ENCODE results near the gene LDLRAD4.

LDLRAD4 gene

GRCh38 chr18:13405305-13406038 lies 186.9 kb downstream of the LDLRAD4 start:
- DNase-seq (ENCODE audit: low read depth in 2 of 2): no peak

DNA sequence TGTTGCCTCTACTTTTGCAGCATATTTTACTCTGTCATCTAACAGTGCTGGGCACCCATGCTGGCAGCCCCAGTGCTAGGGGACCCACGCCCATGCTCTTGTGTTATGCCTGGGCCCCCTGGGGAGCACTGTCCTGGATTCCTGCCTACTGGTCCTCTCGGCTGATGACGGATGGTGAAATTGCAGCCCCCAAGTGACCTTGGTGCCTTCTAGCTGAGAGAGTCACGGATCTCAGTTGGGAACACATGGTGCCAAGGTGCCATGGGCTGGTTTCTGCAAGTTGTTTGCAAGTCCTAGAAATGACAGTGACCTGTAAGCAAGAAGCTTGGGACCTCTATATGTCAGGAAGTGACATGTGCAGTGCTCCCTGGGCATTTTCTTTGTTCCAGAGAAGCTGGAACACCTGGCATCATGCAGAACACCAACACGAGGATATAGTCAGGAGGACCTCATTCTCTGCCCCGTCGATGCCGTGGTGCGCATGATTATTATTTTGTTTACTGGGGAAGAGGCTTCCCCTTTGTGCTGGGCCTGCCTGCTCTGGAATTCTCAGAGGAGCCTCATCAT lies 187.6 kb downstream of the LDLRAD4 start:
- DNase-seq (ENCODE audit: low read depth in 2 of 2): no peak

DNA sequence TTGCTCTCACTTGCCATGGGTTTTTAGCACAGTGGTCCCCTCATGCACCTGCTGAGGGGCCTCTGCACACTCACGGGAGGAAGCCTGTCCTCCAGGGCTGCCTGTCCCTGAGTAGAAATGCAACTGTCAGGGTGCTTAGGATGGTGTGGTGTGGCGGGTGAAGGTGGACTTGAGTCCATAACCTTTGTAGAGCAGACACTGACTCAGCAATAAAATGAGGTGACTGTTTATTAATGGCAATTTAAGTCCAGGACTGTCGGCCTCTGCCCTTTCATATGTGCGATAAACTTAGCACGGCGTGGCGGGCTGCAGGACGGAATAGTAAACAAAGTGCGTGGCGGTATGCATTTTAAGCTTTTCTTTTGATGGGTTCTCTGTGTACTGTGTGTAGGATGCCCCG lies 188.2 kb downstream of the LDLRAD4 start:
- no peak for DNase-seq (ENCODE audit: low read depth in 2 of 2)

GRCh38 chr18:13407484-13407883 lies 188.9 kb downstream of the LDLRAD4 start:
- no peak for DNase-seq (ENCODE audit: low read depth in 2 of 2)

DNA sequence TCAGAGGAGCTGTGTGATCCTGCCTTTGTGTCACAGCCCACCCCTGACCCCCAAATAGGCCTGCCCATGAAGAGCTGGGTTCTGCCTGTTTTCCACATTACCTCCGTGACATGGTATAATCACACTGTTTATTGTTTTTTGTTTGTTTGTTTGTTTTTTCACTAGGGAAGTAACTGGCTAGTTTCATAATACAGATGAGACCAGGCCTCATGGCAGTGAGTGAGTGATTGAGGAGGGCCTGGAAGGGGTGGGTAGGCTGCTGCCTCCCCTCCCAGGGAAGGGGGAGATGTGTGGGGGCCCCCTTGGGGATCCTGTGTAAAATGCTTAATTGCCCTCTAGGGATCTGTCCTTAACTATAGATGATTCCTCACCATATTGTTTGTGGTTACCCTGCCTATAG lies 190.5 kb downstream of the LDLRAD4 start:
- no peak for DNase-seq (ENCODE audit: low read depth in 2 of 2)

GRCh38 chr18:13409997-13410396 lies 191.4 kb downstream of the LDLRAD4 start:
- DNase-seq (ENCODE audit: low read depth in 2 of 2): no peak

- no peak for DNase-seq (ENCODE audit: low read depth in 2 of 2)
Observed at GRCh38 chr18:13410471-13410870, 191.9 kb downstream of the LDLRAD4 start.

GRCh38 chr18:13412017-13412416 lies 193.5 kb downstream of the LDLRAD4 start:
- no peak for DNase-seq (ENCODE audit: low read depth in 2 of 2)

DNA sequence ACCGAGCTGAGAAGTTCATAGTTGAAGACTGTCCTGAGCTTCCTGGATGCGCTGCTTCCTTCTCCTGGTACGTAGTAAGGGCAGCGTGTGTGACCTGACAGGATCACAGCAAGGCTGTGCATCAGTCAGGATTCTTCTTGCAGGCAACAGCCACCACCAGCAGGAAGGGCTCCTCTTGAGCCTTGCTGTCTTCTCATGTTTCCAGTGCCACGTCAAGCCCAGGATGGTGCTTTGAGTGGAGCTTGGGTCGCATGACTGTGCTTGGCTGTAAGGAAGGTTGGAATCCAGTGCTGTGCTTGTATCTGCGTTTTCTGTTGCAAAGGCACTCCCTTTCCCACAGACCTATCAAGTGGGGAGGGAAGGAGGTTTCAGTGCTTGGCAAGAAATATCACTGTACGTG lies 194.3 kb downstream of the LDLRAD4 start:
- no peak for DNase-seq (ENCODE audit: low read depth in 2 of 2)

DNA sequence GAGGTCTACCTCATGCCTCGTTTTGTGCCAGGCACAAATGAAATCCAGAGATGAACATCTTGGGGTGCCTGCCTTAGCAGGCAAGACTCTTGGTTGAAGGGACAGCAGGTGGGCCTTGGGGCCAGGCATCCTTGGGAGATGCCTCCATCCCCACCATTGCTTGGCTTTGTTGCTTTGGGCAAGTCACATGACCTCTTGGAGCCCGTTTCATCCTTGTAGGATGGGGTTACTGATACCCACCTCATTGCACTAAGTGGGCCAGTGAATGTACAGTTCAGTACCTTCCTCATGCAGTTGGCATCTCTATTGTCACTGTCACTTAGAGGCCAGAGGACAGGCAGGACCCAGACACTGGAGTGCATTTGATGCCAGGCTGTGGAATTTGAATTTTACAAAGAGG lies 195.5 kb downstream of the LDLRAD4 start:
- DNase-seq (ENCODE audit: low read depth in 2 of 2): no peak

DNA sequence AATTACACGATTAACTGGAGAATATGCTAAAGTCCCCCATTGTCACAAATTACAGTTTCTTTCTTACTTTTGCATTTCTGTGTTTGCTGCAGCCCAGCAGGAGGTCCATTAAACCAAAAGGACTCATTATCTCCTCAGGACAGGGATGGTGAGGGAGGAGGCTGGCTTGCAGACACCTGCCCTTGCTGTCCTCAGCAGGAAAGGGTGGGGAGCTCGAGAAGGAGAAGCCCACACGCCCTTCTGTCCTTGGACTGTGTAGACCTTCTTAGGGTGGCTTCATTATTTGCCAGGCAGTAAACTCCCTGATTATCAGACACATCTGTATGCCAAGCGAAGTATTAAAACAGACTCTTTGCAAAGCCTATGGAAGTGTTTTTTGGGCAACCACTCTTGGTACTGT lies 196.0 kb downstream of the LDLRAD4 start:
- DNase-seq (ENCODE audit: low read depth in 2 of 2): no peak

DNA sequence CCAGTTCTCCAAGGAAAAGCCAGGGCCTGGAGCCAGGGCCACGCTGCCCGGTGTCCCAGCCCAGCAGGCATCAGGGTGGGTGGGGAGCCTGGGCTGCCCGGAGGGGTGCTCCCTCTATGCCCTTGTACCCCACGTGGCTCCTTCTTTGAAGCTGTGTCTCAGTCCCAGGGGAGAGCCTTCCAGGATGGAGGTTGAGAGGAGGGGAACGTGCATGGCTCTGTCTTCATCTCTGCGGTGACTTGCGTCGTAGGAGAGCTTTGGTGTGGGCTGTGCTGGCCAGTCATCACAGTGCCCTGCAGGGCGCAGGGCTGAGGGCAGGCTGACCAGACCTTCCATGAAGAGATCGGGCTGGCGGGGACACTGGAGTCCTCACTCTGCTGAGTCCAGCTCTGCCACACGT lies 197.2 kb downstream of the LDLRAD4 start:
- DNase-seq (ENCODE audit: low read depth in 2 of 2): no peak

DNA sequence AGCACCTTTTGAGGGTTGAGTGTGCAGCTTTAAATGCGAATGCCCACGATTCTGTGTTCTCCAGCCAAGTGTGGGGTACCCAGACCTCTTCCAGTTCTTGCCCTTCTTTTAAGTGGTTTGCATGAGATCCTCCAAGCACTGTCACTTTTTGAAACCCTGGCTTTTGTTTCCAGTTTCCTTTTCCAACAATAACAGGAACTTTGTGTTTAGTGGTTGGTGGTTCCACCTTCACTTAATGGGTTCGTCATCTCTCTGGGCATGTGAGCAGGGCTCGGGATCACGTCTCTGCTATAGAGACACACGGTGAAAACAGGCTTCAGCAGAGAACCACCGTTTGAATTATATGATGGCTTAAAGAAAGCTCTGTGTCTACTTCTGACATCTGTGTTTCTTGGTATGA lies 197.6 kb downstream of the LDLRAD4 start:
- DNase-seq (ENCODE audit: low read depth in 2 of 2): no peak

GRCh38 chr18:13416848-13417247 lies 198.3 kb downstream of the LDLRAD4 start:
- no peak for DNase-seq (ENCODE audit: low read depth in 2 of 2)

- no peak for DNase-seq (ENCODE audit: low read depth in 2 of 2)
Observed at GRCh38 chr18:13418013-13418710, 199.6 kb downstream of the LDLRAD4 start.

DNA sequence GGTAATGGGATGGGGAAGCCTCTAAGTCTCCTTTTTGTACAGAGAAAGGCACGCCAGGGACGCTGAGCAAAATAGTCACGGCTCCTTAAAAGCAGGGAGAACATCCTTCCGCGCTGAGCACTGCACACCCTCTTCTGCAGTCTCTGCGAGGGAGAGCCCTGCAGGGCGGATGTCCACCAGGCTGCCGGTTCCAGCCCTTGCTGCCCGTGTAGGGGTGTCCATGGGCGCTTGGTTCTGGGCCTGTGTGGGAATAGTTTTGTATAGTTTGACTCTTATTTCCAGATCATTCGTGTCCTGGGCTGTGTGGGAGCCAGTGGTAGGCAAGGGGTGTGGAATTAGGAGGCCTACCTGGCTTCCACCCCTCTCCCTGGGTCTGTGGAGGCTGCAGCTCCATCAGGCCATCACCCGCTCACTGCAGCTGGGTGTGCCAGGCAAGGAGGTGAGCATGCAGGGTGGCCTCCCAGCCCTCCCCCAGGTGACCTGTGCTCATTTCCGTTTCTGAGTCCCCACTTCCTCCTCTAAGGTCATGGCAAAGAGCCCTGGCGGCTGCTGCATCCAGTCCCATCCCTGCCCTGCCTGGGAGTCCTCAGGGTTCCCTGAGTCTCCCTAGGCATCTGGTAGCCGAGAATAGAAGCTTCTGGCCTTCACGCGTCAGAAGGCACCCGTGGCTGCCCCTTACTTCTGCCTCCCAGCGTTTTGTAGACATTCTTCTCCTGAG lies 202.6 kb downstream of the LDLRAD4 start:
- no peak for DNase-seq (ENCODE audit: low read depth in 2 of 2)

GRCh38 chr18:13422541-13423147 lies 204.1 kb downstream of the LDLRAD4 start:
- no peak for DNase-seq (ENCODE audit: low read depth in 2 of 2)

DNA sequence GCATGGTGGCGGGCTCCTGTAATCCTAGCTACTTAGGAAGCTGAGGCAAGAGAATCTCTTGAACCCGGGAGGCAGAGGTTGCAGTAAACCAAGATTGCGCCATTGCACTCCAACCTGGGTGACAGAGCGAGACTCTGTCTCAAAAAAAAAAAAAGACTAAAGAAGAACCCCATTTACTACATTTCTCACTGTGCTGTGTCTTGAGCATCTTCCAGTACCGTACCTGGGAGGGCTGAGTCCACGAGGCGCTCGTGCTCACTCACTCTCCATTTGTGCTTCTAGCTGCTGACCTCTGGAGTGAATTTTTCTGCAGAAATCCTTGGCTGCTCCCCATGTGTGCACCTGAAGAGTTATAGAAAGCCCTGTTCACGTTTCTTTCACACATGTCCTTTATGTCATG lies 204.8 kb downstream of the LDLRAD4 start:
- no peak for DNase-seq (ENCODE audit: low read depth in 2 of 2)

DNA sequence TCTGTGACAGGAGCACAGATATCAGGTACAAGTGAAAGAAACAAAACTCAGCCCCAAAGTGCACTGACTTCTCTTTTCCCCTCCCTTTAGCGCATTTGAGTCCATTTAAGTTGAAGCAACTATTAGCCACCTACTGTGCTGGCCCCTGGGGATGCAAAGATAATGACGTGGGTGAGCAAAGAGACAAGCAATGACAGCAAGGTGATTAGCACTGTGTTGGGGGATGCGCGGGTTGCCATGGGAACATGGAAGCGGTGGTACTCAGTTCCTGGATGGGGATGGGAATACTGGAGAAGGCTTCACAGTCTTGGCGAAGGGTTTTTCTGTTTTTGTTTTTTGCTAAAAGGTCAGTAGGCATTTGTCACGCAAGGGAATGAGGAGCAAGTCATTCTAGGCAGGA lies 205.8 kb downstream of the LDLRAD4 start:
- DNase-seq (ENCODE audit: low read depth in 2 of 2): no peak

GRCh38 chr18:13425357-13426091 lies 207.0 kb downstream of the LDLRAD4 start:
- DNase-seq (ENCODE audit: low read depth in 2 of 2): no peak

- DNase-seq (ENCODE audit: low read depth in 2 of 2): no peak
Observed at GRCh38 chr18:13427354-13427753, 208.8 kb downstream of the LDLRAD4 start.
